ENCODE measurements around the gene CCDC184.
"Not testable (repeated sequence)": the region's sequence is repeated elsewhere in the genome, so short reads cannot be mapped to it uniquely, and the experiment has no call there.

The CCDC184 gene

DNA sequence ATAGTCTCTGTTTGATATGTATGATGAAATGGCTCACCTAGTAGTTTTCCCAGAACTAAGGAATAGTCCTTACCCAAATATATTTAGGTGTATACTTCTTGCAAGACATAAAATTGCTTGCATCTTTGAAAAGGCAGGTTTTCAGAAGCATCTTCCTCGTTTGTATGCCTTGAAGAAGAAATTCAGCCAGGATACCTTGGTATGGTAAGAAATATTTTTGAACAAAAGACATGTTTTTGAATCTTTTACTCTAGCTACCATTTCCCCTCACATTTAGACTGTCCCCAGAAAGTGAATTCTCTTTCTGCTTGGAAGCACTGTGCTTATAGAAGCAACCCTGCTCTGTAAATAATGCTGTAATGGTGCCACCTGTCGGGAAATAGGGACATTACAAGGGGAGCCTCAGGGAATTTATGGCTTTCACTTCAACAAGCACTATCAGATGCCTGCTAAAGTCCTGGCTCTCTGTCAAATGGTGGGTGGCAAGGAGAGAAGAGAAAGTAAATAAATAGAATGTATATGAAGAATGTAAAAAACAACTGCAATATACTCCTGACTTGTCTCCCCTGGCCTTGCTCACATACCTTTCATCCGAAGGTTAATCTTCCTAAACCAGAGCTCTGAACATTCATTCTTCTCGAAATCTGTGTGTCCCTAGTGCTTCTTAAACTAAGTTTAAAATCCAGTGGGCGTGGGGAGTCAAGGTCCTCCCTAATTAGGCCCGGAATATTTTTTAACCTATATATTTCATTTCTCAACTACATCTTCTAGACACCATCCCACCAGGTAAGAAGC lies 6.1 kb downstream of the CCDC184 start:
- peaks cover 12% of the 10 kb centered on the region for H3K4me1 Mint-ChIP-seq (ENCODE audit: low read depth)
- peaks cover 32% of the 10 kb centered on the region for H3K27me3 Mint-ChIP-seq
- no peaks in the 10 kb centered on the region for H3K36me3 Mint-ChIP-seq (ENCODE audit: low read depth)
- no peaks in the 10 kb centered on the region for H3K9me3 Mint-ChIP-seq
- no peak overlapping the region for H3K4me3 Mint-ChIP-seq
- no peak overlapping the region for H3K27ac Mint-ChIP-seq

DNA sequence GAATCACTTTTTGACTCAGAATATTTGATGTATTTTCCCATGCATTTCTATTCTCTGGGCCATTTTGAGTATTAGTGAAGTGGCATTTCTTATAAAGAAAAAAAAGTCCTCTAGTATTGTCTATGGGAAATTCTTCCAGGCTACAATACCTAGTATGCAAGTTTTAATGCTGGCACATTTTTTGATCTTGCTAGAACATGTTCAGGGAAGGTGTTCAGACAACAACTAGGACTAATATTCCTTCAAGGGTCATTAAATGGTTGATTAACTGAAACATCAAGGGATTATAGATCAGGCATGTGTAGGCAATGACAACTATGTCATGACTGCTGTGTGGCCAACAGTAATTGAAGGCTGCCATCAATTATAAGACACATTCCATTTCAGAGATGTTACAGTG lies 7.7 kb downstream of the CCDC184 start:
- H3K4me3 Mint-ChIP-seq, result no peak overlapping the region
- peaks cover 4% of the 10 kb centered on the region for H3K4me1 Mint-ChIP-seq (ENCODE audit: low read depth)
- H3K27ac Mint-ChIP-seq, result no peak overlapping the region
- H3K9me3 Mint-ChIP-seq, result no peaks in the 10 kb centered on the region
- H3K36me3 Mint-ChIP-seq (ENCODE audit: low read depth), result no peaks in the 10 kb centered on the region
- H3K27me3 Mint-ChIP-seq, result peaks cover 17% of the 10 kb centered on the region

DNA sequence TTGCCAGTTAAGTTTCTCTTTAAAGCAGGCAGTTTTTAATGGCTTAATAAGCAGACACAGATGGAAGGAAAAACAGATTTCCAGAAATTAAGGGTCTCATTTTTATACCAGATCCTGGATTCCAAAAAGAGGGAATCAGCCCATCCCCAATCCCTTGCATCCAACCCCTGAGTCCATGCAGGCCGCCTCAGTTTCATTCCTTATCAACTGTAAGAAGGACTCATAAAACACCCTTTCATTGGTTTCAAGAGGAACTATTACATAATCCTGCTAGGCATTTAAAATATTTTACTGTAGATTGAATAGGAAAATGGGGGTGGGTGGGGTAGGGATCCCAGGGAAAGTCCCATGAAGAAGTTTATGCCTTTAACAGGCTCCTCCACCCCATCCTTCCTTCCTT lies 9.4 kb downstream of the CCDC184 start:
- H3K4me1 Mint-ChIP-seq (ENCODE audit: low read depth), result peaks cover 12% of the 10 kb centered on the region
- no peak overlapping the region for H3K4me3 Mint-ChIP-seq
- peaks cover 12% of the 10 kb centered on the region for H3K27me3 Mint-ChIP-seq
- no peaks in the 10 kb centered on the region for H3K36me3 Mint-ChIP-seq (ENCODE audit: low read depth)
- no peaks in the 10 kb centered on the region for H3K9me3 Mint-ChIP-seq
- no peak overlapping the region for H3K27ac Mint-ChIP-seq

DNA sequence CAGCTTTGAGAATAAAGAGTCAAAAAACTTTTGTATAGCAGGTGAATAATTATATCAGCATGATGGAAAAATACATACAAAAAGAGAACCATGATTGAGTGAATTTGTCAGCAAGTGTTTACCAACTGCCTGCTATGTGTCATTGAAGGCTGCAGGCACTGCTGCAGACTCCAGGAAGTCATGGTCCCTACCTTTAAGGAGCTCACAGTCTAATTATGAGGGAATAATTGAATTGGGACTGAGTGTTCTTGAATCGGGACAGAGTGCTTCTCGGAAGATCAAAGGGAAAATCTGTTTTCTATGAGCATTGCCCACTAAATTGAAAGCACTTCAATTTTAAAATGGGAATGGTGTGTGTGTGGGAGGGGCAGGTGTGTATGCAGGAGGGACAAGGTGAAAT lies 10.2 kb downstream of the CCDC184 start:
- Mint-ChIP-seq H3K27ac (no peak overlapping the region), H3K9me3 (no peaks in the 10 kb centered on the region), H3K27me3 (peaks cover 12% of the 10 kb centered on the region), H3K36me3 (ENCODE audit: low read depth) (no peaks in the 10 kb centered on the region), H3K4me3 (no peak overlapping the region), H3K4me1 (ENCODE audit: low read depth) (peaks cover 12% of the 10 kb centered on the region)

DNA sequence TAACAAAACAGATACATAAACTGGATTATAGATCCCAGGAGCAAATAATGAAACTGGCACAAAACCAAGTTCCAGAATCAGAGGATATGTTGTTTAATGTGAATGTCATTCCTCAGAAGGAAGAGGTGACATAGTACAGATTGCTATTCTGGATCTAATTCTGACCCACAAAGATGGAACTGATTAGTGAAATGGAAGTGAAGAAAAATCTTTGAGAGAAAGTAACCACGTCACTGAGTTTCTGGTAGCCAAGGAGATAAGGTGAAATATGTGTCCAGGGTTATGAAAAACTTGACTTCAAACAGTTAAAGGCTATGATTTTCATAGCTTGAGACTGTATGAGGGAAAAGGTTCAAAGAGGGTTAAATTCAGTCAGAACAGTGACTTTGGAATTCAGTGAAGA lies 11.4 kb downstream of the CCDC184 start:
- H3K9me3 Mint-ChIP-seq, result no peaks in the 10 kb centered on the region
- no peak overlapping the region for H3K27ac Mint-ChIP-seq
- H3K4me1 Mint-ChIP-seq (ENCODE audit: low read depth), result peaks cover 20% of the 10 kb centered on the region
- H3K27me3 Mint-ChIP-seq, result peaks cover 12% of the 10 kb centered on the region
- peaks cover under 1% of the 10 kb centered on the region for H3K36me3 Mint-ChIP-seq (ENCODE audit: low read depth)
- H3K4me3 Mint-ChIP-seq, result no peak overlapping the region

DNA sequence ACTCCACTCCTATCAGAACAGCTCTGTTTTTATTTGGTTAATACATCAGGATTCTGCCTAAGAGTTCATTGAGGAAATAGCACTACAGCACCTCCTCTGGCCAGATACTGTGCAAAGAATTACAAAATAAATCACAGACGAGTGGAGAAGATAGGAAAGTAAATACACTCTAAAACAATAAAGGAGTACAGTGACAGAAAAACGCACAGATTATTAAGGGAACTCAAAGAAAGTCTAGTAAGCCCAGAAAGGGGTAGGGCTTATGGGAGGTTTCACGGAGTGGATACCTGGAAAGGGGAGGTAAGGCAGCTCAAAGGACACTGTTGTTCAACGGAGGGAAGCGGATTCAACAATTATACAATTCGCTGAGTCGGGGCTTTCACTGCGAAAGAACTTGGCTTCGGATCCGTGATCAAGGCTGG lies 14.1 kb downstream of the CCDC184 start:
- Mint-ChIP-seq H3K27me3 (peaks cover 8% of the 10 kb centered on the region), H3K9me3 (peaks cover 8% of the 10 kb centered on the region), H3K36me3 (ENCODE audit: low read depth) (peaks cover 22% of the 10 kb centered on the region), H3K4me1 (ENCODE audit: low read depth) (peaks cover 34% of the 10 kb centered on the region), H3K27ac (peak overlapping the region; percentile 96), H3K4me3 (peak overlapping the region; percentile 89)

DNA sequence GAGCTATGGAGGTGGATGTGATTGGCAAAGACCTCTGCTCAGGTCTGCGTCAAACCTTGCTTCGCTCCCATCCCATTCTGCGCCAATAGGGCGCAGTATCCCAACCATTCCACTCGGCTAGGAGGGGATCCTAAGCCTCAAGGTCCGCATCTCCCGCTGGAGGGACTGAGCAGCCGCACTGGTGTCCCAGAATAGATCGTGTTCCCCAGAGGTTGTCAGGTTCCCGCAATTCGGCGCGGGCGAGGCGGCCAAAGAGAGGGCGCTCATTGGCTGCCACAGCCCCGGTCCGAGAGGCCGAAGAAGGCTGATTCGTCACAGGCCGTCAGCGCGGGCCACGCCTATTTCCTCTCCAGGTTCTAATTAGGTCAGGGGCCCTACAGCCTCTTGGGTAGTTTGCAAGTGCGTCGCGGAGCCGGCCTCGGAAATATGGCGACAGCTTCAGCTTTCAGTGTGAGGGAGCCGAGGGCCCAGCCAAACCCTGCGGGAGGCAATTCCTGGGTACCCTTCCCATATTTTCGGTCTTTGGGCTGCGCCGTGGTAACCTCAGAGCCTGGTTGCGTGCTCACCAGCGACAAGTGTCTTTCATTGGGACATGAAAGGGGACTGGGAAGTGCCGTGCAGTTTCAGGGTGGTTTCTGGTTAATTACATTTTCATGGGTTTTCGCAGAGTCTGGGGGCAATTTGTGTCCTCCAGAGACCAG lies 14.7 kb downstream of the CCDC184 start:
- peaks cover 34% of the 10 kb centered on the region for H3K4me1 Mint-ChIP-seq (ENCODE audit: low read depth)
- peak overlapping the region; percentile 89 for H3K4me3 Mint-ChIP-seq
- peaks cover 14% of the 10 kb centered on the region for H3K9me3 Mint-ChIP-seq
- H3K36me3 Mint-ChIP-seq (ENCODE audit: low read depth), result peaks cover 28% of the 10 kb centered on the region
- H3K27ac Mint-ChIP-seq, result peak overlapping the region; percentile 96
- H3K27me3 Mint-ChIP-seq, result peaks cover 8% of the 10 kb centered on the region

DNA sequence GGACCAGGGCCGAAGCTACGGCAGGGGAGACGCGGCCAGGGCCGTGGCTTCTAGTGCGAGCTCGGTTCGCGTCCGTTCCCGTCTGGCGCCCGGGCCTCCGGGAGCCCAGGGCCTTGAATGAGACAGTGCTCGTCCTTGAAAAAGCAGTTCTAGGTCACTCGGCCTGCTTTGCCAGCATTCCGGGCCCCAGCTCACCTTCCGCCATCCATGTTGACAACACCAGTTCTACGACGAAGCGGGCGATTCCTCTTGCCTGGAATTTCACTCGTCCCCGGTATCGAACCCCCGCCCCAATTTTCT lies 15.2 kb downstream of the CCDC184 start:
- Mint-ChIP-seq H3K4me3 (peak overlapping the region; percentile 89), H3K4me1 (ENCODE audit: low read depth) (peaks cover 34% of the 10 kb centered on the region), H3K27me3 (peaks cover 6% of the 10 kb centered on the region), H3K36me3 (ENCODE audit: low read depth) (peaks cover 33% of the 10 kb centered on the region), H3K9me3 (peaks cover 19% of the 10 kb centered on the region), H3K27ac (peak overlapping the region; percentile 96)

DNA sequence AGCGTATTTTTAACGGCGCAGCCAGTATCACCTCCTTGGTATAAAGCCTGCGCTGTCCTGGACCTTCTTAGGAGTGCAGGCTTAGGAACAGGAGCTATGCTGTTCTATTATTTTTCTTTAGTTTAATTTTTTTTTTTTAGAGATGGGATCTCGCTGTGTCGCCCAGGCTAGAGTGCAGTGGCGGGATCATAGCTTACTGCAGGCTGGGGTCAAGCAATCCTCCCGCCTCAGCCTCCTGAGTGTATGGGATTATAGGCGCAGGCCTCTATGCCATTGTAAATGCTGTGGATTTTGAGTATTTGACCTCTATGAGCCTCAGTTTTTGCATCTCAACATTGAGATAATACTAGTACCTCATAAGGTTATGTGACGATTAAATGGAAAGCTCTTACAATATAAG lies 15.5 kb downstream of the CCDC184 start:
- Mint-ChIP-seq H3K4me3 (peak overlapping the region; percentile 89), H3K36me3 (ENCODE audit: low read depth) (peaks cover 37% of the 10 kb centered on the region), H3K27me3 (peaks cover 3% of the 10 kb centered on the region), H3K27ac (peak overlapping the region; percentile 96), H3K4me1 (ENCODE audit: low read depth) (peaks cover 34% of the 10 kb centered on the region), H3K9me3 (peaks cover 19% of the 10 kb centered on the region)

DNA sequence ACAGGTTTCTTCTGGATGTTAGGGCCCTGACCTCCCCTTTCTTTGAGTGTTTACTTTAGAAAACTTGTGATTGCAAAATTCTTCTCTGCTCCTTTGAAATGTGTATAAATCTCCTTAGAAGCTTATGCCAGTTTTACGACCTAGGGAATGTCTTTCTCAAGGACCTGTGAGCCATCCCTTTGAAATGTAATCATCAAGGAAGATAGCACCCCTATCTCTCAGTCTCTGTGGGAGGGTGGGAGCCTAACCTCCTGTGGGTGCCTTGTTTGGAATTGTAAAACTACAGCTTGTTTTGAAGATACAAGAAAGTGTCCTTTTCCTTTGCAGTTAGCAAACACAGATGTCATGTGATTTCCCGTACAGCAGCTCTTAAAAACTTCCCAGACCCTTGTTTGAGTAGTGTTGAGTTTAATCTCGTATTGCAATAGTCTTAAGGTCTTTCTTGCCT lies 16.4 kb downstream of the CCDC184 start:
- H3K36me3 Mint-ChIP-seq (ENCODE audit: low read depth), result peaks cover 45% of the 10 kb centered on the region
- peak overlapping the region; percentile 89 for H3K4me3 Mint-ChIP-seq
- peaks cover 24% of the 10 kb centered on the region for H3K9me3 Mint-ChIP-seq
- peaks cover 34% of the 10 kb centered on the region for H3K4me1 Mint-ChIP-seq (ENCODE audit: low read depth)
- H3K27me3 Mint-ChIP-seq, result no peaks in the 10 kb centered on the region
- H3K27ac Mint-ChIP-seq, result peak overlapping the region; percentile 96

DNA sequence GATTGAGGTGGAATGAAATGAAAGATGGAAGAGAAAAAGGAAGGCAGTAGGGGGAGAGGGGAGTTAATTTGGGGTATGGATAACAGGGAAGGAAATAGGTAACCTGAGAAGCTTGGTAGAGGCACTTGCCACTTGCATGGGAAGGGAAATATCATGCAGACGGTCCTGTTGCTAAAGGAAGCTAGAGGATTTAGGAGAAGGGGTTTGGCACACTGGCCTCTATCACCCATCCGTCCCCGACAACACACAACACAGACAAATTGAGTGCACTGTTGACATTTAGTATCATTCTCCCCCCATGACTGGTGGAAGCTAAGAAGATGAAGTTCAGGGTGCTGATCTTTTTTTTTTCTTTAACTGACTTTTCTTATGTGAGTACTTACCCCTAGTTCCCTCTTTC lies 17.6 kb downstream of the CCDC184 start:
- Mint-ChIP-seq H3K36me3 (ENCODE audit: low read depth) (peaks cover 45% of the 10 kb centered on the region), H3K27me3 (no peaks in the 10 kb centered on the region), H3K9me3 (peaks cover 24% of the 10 kb centered on the region), H3K27ac (no peak overlapping the region), H3K4me1 (ENCODE audit: low read depth) (peaks cover 34% of the 10 kb centered on the region), H3K4me3 (no peak overlapping the region)

DNA sequence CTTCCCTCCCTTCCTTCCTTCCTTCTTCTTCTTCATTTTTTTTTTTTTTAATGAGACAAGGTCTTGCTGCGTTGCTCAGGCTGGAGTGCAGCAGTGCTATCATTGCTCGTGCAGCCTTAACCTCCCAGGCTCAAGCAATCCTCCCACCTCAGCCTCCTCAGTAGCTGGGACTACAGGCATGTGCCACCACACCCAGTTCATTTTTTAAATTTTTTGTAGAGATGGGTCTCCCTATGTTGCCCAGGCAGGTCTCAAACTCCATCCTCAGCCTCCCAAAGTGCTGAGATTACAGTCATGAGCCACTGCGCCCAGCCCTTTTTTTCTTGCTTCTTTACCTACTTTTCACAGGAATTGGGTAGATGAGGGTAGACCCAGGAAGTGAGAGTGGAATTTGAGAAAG lies 18.1 kb downstream of the CCDC184 start:
- Mint-ChIP-seq H3K4me3 (no peak overlapping the region), H3K9me3 (peaks cover 28% of the 10 kb centered on the region), H3K36me3 (ENCODE audit: low read depth) (peaks cover 50% of the 10 kb centered on the region)

DNA sequence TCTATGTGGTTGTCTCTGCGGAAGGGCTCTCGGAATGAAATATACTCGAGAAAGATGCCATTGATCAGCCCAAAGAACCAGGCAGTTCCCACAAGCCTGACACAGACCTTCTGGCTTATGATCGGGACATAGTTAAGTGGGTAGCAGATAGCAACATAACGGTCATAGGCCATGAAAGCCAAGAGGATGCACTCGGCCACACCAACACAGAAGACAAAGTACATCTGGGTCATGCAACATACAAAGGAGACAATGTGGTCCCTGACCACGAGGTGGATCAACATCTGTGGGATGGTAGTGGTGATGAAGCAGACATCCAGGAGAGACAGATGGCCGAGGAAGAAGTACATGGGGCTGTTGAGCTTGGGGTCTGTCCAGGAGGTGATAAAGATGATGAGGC lies 19.3 kb downstream of the CCDC184 start:
- Mint-ChIP-seq H3K36me3 (ENCODE audit: low read depth) (peaks cover 58% of the 10 kb centered on the region), H3K4me1 (ENCODE audit: low read depth) (peaks cover 23% of the 10 kb centered on the region), H3K27ac (no peak overlapping the region), H3K9me3 (peaks cover 36% of the 10 kb centered on the region), H3K4me3 (no peak overlapping the region), H3K27me3 (no peaks in the 10 kb centered on the region)

More for the DNA sequence above, 18.1 kb downstream of the CCDC184 start:
- Mint-ChIP-seq H3K27ac (no peak overlapping the region), H3K4me1 (ENCODE audit: low read depth) (peaks cover 32% of the 10 kb centered on the region), H3K27me3 (no peaks in the 10 kb centered on the region)

DNA sequence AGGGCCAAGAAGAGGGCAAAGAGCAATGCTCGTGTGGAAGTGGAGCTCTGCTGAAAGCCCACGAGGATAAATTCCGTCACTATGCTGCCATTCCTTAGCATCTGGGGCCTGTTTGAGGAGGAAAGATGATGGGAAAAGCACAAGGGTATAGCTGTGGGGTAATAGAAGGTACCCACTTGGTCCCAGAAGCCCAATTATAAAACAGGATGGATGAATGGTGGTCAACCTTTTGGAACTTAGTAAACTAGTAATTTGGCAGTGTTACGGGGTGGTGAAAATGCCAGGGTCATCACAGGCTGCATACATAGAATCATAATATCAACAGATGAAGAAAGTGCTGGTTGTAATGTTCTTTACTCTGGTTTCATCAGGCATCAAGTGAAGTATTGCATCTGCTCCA lies 19.7 kb downstream of the CCDC184 start, which contains the start of gene OR10AD1:
TSS of gene OR10AD1 (minus strand) at position 101 of the 400 bp plus-strand sequence. CDS start at position 101, 0 bp downstream.
- no peaks in the 10 kb centered on the region for H3K27me3 Mint-ChIP-seq
- H3K9me3 Mint-ChIP-seq, result peaks cover 36% of the 10 kb centered on the region
- H3K4me3 Mint-ChIP-seq, result no peak within 1 kb of the TSS
- no peak within 1 kb of the TSS for H3K27ac Mint-ChIP-seq
- H3K4me1 Mint-ChIP-seq (ENCODE audit: low read depth), result peaks cover 23% of the 10 kb centered on the region
- H3K36me3 Mint-ChIP-seq (ENCODE audit: low read depth), result peaks cover 58% of the 10 kb centered on the region

DNA sequence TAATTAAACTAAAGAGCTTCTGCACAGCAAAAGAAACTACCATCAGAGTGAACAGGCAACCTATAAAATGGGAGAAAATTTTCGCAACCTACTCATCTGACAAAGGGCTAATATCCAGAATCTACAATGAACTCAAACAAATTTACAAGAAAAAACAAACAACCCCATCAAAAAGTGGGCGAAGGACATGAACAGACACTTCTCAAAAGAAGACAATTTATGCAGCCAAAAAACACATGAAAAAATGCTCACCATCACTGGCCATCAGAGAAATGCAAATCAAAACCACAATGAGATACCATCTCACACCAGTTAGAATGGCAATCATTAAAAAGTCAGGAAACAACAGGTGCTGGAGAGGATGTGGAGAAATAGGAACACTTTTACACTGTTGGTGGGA lies 26.1 kb downstream of the CCDC184 start:
- H3K4me1 Mint-ChIP-seq (ENCODE audit: low read depth); H3K27ac Mint-ChIP-seq: not testable (repeated sequence)

More for the DNA sequence above, 26.1 kb downstream of the CCDC184 start:
- Mint-ChIP-seq H3K9me3 (peaks cover 19% of the 10 kb centered on the region), H3K27me3 (peaks cover 22% of the 10 kb centered on the region), H3K36me3 (ENCODE audit: low read depth) (peaks cover 17% of the 10 kb centered on the region)
- H3K4me3 Mint-ChIP-seq, result not testable (repeated sequence)
